Measurements from ENCODE around the gene H1-8.
A peak's percentile ranks its signal among the peaks of the same experiment; 100 is the strongest.

H1-8 gene

GRCh38 chr3:129556890-129557547 is 14.0 kb downstream of the H1-8 start:
- Histone ChIP-seq H3K4me1 (ENCODE audit: insufficient read depth, poor library complexity, severe bottlenecking) (no peaks in the 10 kb centered on the region), H3K9me3 (ENCODE audit: severe bottlenecking) (no peaks in the 10 kb centered on the region), H3K27me3 (ENCODE audit: insufficient read depth, poor library complexity, severe bottlenecking) (no peaks in the 10 kb centered on the region), H3K36me3 (ENCODE audit: low read depth) (no peaks in the 10 kb centered on the region), H3K4me3 (ENCODE audit: severe bottlenecking) (no peak overlapping the region), H3K27ac (ENCODE audit: poor library complexity, severe bottlenecking) (no peak overlapping the region)
- no peak for DNase-seq (ENCODE audit: low spot score)
- no peak for ATAC-seq (ENCODE audit: low read depth)
- no peak for TF ChIP-seq CTCF (IDR thresholded peaks at IDR 0.05; ENCODE audit: poor library complexity, severe bottlenecking)

- Histone ChIP-seq H3K9me3 (ENCODE audit: severe bottlenecking) (no peaks in the 10 kb centered on the region), H3K27ac (ENCODE audit: poor library complexity, severe bottlenecking) (no peak overlapping the region), H3K27me3 (ENCODE audit: insufficient read depth, poor library complexity, severe bottlenecking) (no peaks in the 10 kb centered on the region), H3K4me1 (ENCODE audit: insufficient read depth, poor library complexity, severe bottlenecking) (no peaks in the 10 kb centered on the region), H3K4me3 (ENCODE audit: severe bottlenecking) (no peak overlapping the region), H3K36me3 (ENCODE audit: low read depth) (no peaks in the 10 kb centered on the region)
- TF ChIP-seq CTCF (IDR thresholded peaks at IDR 0.05; ENCODE audit: poor library complexity, severe bottlenecking) = no peak
- ATAC-seq (ENCODE audit: low read depth) (no peak), DNase-seq (ENCODE audit: low spot score) (no peak)
These were observed 14.5 kb downstream of the H1-8 start for GRCh38 chr3:129557548-129557894.

GRCh38 chr3:129558081-129558771 is 15.3 kb downstream of the H1-8 start:
- ATAC-seq (ENCODE audit: low read depth) = 0 out of 3 replicates have a peak, but pooled peaks have one; percentile 7
- Histone ChIP-seq H3K27me3 (ENCODE audit: insufficient read depth, poor library complexity, severe bottlenecking) (no peaks in the 10 kb centered on the region), H3K4me3 (ENCODE audit: severe bottlenecking) (no peak overlapping the region), H3K36me3 (ENCODE audit: low read depth) (no peaks in the 10 kb centered on the region), H3K9me3 (ENCODE audit: severe bottlenecking) (no peaks in the 10 kb centered on the region), H3K27ac (ENCODE audit: poor library complexity, severe bottlenecking) (no peak overlapping the region), H3K4me1 (ENCODE audit: insufficient read depth, poor library complexity, severe bottlenecking) (no peaks in the 10 kb centered on the region)
- no peak for TF ChIP-seq CTCF (IDR thresholded peaks at IDR 0.05; ENCODE audit: poor library complexity, severe bottlenecking)
- no peak for DNase-seq (ENCODE audit: low spot score)

GRCh38 chr3:129558772-129559564 is 16.0 kb downstream of the H1-8 start:
- no peaks in the 10 kb centered on the region for H3K4me1 ChIP-seq (ENCODE audit: insufficient read depth, poor library complexity, severe bottlenecking)
- no peaks in the 10 kb centered on the region for H3K9me3 ChIP-seq (ENCODE audit: severe bottlenecking)
- no peak overlapping the region for H3K27ac ChIP-seq (ENCODE audit: poor library complexity, severe bottlenecking)
- ATAC-seq (ENCODE audit: low read depth) (no peak), DNase-seq (ENCODE audit: low spot score) (no peak)
- H3K27me3 ChIP-seq (ENCODE audit: insufficient read depth, poor library complexity, severe bottlenecking) = no peaks in the 10 kb centered on the region
- H3K4me3 ChIP-seq (ENCODE audit: severe bottlenecking) = no peak overlapping the region
- H3K36me3 ChIP-seq (ENCODE audit: low read depth) = no peaks in the 10 kb centered on the region
- no peak for TF ChIP-seq CTCF (IDR thresholded peaks at IDR 0.05; ENCODE audit: poor library complexity, severe bottlenecking)

All from RWPE2 (cell line).